Trophoblast cell (in vitro differentiated cells and primary cell): ENCODE measurements around the gene RNF181.
A peak's percentile ranks its signal among the peaks of the same experiment; 100 is the strongest.

Experiments
- DNase-seq, 2 donors: peaks; one replicate each; pipeline ENCODE4 v3.0.0-alpha.2; 2016
- H2AFZ ChIP-seq: 2 replicates; pipeline ENCODE4 v1.6.1; 2013; ENCODE audit warnings: low read length, moderate library complexity, mild to moderate bottlenecking; ENCODE audit not compliant: insufficient read depth, poor library complexity
- H2AK5ac ChIP-seq: 2 replicates; pipeline ENCODE4 v1.6.1; 2013; ENCODE audit warnings: mild to moderate bottlenecking, low read length
- H2BK120ac ChIP-seq: 2 replicates; pipeline ENCODE4 v1.6.1; 2013; ENCODE audit warnings: low read length, mild to moderate bottlenecking, moderate library complexity; ENCODE audit not compliant: insufficient read depth, poor library complexity
- H2BK12ac ChIP-seq: 2 replicates; pipeline ENCODE4 v1.6.1; 2013; ENCODE audit warnings: mild to moderate bottlenecking, low read length, moderate library complexity
- H2BK5ac ChIP-seq: 2 replicates; pipeline ENCODE4 v1.6.1; 2013; ENCODE audit warnings: low read length, low read depth, moderate library complexity, mild to moderate bottlenecking; ENCODE audit not compliant: poor library complexity
- H3K14ac ChIP-seq: 2 replicates; pipeline ENCODE4 v1.6.1; 2013; ENCODE audit warnings: mild to moderate bottlenecking, low read length
- H3K18ac ChIP-seq: 2 replicates; pipeline ENCODE4 v1.6.1; 2013; ENCODE audit warnings: mild to moderate bottlenecking, low read length
- H3K23ac ChIP-seq: 2 replicates; pipeline ENCODE4 v1.6.1; 2013; ENCODE audit warnings: low read length
- H3K27ac ChIP-seq: 2 replicates; pipeline ENCODE4 v1.5.1; 2013; ENCODE audit warnings: low read depth, mild to moderate bottlenecking, inconsistent platforms, low read length, moderate library complexity
- H3K27me3 ChIP-seq: 2 replicates; pipeline ENCODE4 v1.6.1; 2013; ENCODE audit warnings: inconsistent platforms, mild to moderate bottlenecking, low read length, moderate library complexity; ENCODE audit not compliant: insufficient read depth
- H3K36me3 ChIP-seq, 2 experiments: 1 replicate in 1 of 2; 2 replicates in 1 of 2; pipeline ENCODE4 v1.6.1; 2013; ENCODE audit warnings: low read length in 2 of 2, mild to moderate bottlenecking in 2 of 2, moderate library complexity in 1 of 2; ENCODE audit not compliant: insufficient read depth in 2 of 2, control insufficient read depth in 1 of 2
- H3K4ac ChIP-seq: 2 replicates; pipeline ENCODE4 v1.6.1; 2013; ENCODE audit warnings: low read depth, mild to moderate bottlenecking, low read length, moderate library complexity
- H3K4me1 ChIP-seq, 2 experiments: 1 replicate in 1 of 2; 2 replicates in 1 of 2; pipeline ENCODE4 v1.6.1; 2013; ENCODE audit warnings: low read length in 2 of 2, mild to moderate bottlenecking in 2 of 2, moderate library complexity in 1 of 2; ENCODE audit not compliant: insufficient read depth in 2 of 2, control insufficient read depth in 1 of 2
- H3K4me2 ChIP-seq: 2 replicates; pipeline ENCODE4 v1.6.1; 2013; ENCODE audit warnings: inconsistent platforms, mild to moderate bottlenecking, low read length, moderate library complexity
- H3K4me3 ChIP-seq: 2 replicates; pipeline ENCODE4 v1.5.1; 2013; ENCODE audit warnings: mild to moderate bottlenecking, low read depth, low read length, inconsistent platforms
- H3K79me1 ChIP-seq: one replicate; pipeline ENCODE4 v1.6.1; 2013; ENCODE audit warnings: low read length
- H3K79me2 ChIP-seq: 2 replicates; pipeline ENCODE4 v1.6.1; 2013; ENCODE audit warnings: low read length, mild to moderate bottlenecking; ENCODE audit not compliant: control insufficient read depth, insufficient read depth, poor library complexity
- H3K9ac ChIP-seq: 2 replicates; pipeline ENCODE4 v1.6.1; 2013; ENCODE audit warnings: mild to moderate bottlenecking, low read length
- H3K9me3 ChIP-seq: 2 replicates; pipeline ENCODE4 v1.6.1; 2013; ENCODE audit warnings: low read depth, mild to moderate bottlenecking, control low read depth, inconsistent platforms, low read length; ENCODE audit not compliant: insufficient read depth
- H4K12ac ChIP-seq: 2 replicates; pipeline ENCODE4 v1.6.1; 2013; ENCODE audit warnings: low read depth, mild to moderate bottlenecking, low read length, moderate library complexity
- H4K8ac ChIP-seq: 2 replicates; pipeline ENCODE4 v1.6.1; 2013; ENCODE audit warnings: low read depth, mild to moderate bottlenecking, low read length, moderate library complexity
- H4K91ac ChIP-seq: one replicate; pipeline ENCODE4 v1.6.1; 2013; ENCODE audit warnings: low read depth, mild to moderate bottlenecking, low read length, moderate library complexity
- WGBS: extraction: QIAGEN DNeasy Blood & Tissue Kit; methylation state at CpG from one replicate; pipeline ENCODE4 v1.1.7; 2013; ENCODE audit warnings: missing lambda C conversion rate; ENCODE audit not compliant: insufficient read length, insufficient coverage; ENCODE audit errors: extremely low coverage; 5-methylcytosine and 5-hydroxymethylcytosine counted together

RNF181 gene

DNA sequence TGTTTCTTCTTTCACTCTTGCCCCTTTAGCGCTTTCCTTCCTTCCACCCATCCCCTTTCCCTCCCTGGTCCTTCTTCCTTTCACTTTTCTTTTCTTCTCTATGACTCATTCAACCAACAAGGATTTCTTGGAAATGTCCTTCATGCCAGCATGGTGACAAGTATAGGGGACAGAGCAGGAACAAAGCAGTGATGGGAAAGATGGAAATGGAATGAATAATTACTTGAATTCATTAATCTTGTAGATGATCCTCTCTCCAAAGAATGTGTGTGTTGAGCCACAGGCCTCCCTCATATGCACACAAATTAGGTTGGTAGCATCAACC lies 9.8 kb upstream of the RNF181 start:
- H2BK5ac ChIP-seq, result no peak overlapping the region
- H3K4me1 ChIP-seq, result peaks cover 23 to 27% of the 10 kb centered on the region in 2 experiments
- no peak overlapping the region for H3K4me3 ChIP-seq
- H3K79me2 ChIP-seq, result no peaks in the 10 kb centered on the region
- H2AFZ ChIP-seq, result no peak overlapping the region
- H2AK5ac ChIP-seq, result no peak overlapping the region
- no peaks in the 10 kb centered on the region for H3K27me3 ChIP-seq
- no peak overlapping the region for H3K18ac ChIP-seq
- no peak overlapping the region for H3K9ac ChIP-seq
- no peaks in the 10 kb centered on the region for H3K9me3 ChIP-seq
- no CpG with 5 or more reads among the region's 1 CpG for WGBS
- H3K27ac ChIP-seq, result no peak overlapping the region
- no peak overlapping the region for H3K4ac ChIP-seq
- H4K8ac ChIP-seq, result no peak overlapping the region
- H4K12ac ChIP-seq, result no peak overlapping the region
- no peak overlapping the region for H3K23ac ChIP-seq
- H3K14ac ChIP-seq, result no peak overlapping the region
- DNase-seq, result peak; percentile 73 to 93
- H2BK12ac ChIP-seq, result no peak overlapping the region
- H2BK120ac ChIP-seq, result no peak overlapping the region
- H3K4me2 ChIP-seq, result no peak overlapping the region
- H3K36me3 ChIP-seq, result peaks cover 7 to 8% of the 10 kb centered on the region in 2 experiments
- H4K91ac ChIP-seq, result no peak overlapping the region
- H3K79me1 ChIP-seq, result peaks cover 4% of the 10 kb centered on the region

DNA sequence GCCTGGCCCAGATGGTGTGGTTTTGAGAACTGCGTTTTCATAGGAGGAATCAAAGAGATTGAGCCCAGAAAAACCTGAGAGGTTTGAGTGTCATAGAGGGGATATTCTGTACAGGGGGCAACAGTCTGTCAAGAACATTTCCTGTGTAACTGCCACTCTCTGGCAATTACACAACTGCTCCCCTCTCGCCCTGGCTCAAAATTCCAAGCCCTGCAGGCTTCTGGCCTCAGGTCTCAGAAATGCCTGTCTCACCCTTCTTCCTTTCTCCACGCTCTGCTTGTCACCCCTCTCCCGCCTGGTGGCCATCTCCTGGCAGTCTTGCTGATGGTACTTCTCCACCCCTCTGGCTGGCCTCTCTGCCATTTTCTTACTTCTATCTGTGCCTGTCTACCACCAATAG lies 7.3 kb upstream of the RNF181 start:
- no peak overlapping the region for H3K4me2 ChIP-seq
- H3K4ac ChIP-seq, result no peak overlapping the region
- H3K18ac ChIP-seq, result no peak overlapping the region
- no peak overlapping the region for H2BK5ac ChIP-seq
- WGBS, result no CpG with 5 or more reads among the region's 4 CpGs
- no peaks in the 10 kb centered on the region for H3K79me2 ChIP-seq
- no peak overlapping the region for H2BK12ac ChIP-seq
- DNase-seq, result peak; percentile 34 to 50
- H3K9me3 ChIP-seq, result no peaks in the 10 kb centered on the region
- H3K79me1 ChIP-seq, result peaks cover 4% of the 10 kb centered on the region
- no peaks in the 10 kb centered on the region for H3K36me3 ChIP-seq
- H3K14ac ChIP-seq, result no peak overlapping the region
- no peak overlapping the region for H4K91ac ChIP-seq
- no peak overlapping the region for H2AFZ ChIP-seq
- no peak overlapping the region for H2BK120ac ChIP-seq
- H4K12ac ChIP-seq, result no peak overlapping the region
- no peak overlapping the region for H3K23ac ChIP-seq
- no peak overlapping the region for H3K9ac ChIP-seq
- H3K27me3 ChIP-seq, result no peaks in the 10 kb centered on the region
- H3K4me3 ChIP-seq, result no peak overlapping the region
- H2AK5ac ChIP-seq, result no peak overlapping the region
- H3K27ac ChIP-seq, result peak overlapping the region; percentile 9
- peaks cover 23 to 31% of the 10 kb centered on the region in 2 experiments for H3K4me1 ChIP-seq
- H4K8ac ChIP-seq, result no peak overlapping the region

DNA sequence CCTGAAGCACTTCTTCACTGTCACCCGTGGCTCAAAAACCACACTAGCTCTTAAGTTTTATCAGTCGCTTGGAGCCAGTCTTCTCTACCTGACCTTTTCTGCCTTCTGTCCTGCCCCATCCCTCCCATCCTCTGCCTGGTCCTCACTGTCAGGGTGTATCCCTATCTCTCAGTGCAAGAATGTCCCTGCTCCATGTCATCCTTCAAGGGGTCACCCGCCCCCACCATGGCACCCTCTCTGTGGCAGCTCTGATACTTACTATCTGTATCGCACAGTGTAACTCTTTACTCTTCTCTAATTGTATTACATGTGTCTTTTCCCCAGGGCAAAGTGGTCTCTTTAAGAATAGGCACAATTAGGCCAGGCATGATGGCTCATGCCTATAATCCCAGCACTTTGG lies 6.9 kb upstream of the RNF181 start:
- Histone ChIP-seq H3K9ac (no peak overlapping the region), H3K79me2 (no peaks in the 10 kb centered on the region), H3K27ac (no peak overlapping the region), H3K79me1 (peaks cover 4% of the 10 kb centered on the region), H3K4me2 (no peak overlapping the region), H3K14ac (no peak overlapping the region), H3K9me3 (no peaks in the 10 kb centered on the region), H2BK120ac (no peak overlapping the region), H4K91ac (no peak overlapping the region), H3K18ac (no peak overlapping the region), H4K8ac (no peak overlapping the region), H3K23ac (no peak overlapping the region), H2AK5ac (no peak overlapping the region), H3K27me3 (no peaks in the 10 kb centered on the region), H3K4me3 (no peak overlapping the region), H3K4me1 (peaks cover 23 to 31% of the 10 kb centered on the region in 2 experiments), H3K4ac (no peak overlapping the region), H2BK12ac (no peak overlapping the region), H2BK5ac (no peak overlapping the region), H3K36me3 (no peaks in the 10 kb centered on the region), H2AFZ (no peak overlapping the region), H4K12ac (no peak overlapping the region)
- WGBS, result no CpG with 5 or more reads among the region's 4 CpGs
- no peak for DNase-seq

DNA sequence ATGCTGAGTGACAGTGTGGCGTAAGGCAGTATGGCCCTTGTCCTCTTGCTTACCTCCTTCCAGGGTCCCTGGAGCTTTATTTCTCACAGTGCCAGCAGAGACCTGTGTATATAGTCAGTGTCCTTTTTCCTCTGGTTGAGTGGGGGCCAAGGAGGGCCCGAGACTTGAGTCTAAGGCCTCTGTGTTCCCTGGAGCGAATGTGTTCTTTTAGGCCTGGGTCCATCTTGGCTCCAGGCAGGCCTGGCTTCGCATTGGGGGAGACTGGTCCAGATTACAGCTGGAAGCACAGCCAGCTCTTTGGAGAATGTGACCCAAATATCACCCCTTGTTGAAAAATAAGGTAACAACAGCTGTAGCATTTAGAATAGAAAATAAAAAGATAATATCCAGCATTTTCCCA lies 6.4 kb upstream of the RNF181 start:
- Histone ChIP-seq H2BK5ac (no peak overlapping the region), H4K8ac (no peak overlapping the region), H4K12ac (no peak overlapping the region), H4K91ac (no peak overlapping the region), H3K4me1 (peaks cover 23 to 31% of the 10 kb centered on the region in 2 experiments), H3K27ac (no peak overlapping the region), H3K27me3 (no peaks in the 10 kb centered on the region), H3K79me2 (no peaks in the 10 kb centered on the region), H3K14ac (no peak overlapping the region), H3K4ac (no peak overlapping the region), H3K79me1 (peaks cover 4% of the 10 kb centered on the region), H3K36me3 (no peaks in the 10 kb centered on the region), H3K4me3 (no peak overlapping the region), H3K18ac (no peak overlapping the region), H3K23ac (no peak overlapping the region), H3K9me3 (no peaks in the 10 kb centered on the region), H2AK5ac (no peak overlapping the region), H2BK12ac (no peak overlapping the region), H3K4me2 (no peak overlapping the region), H2BK120ac (no peak overlapping the region), H2AFZ (no peak overlapping the region), H3K9ac (no peak overlapping the region)
- WGBS, result no CpG with 5 or more reads among the region's 4 CpGs
- DNase-seq, result no peak
